ENCODE results near the gene CDC42SE2. TPM values are rescaled to one million over a fixed set of nuclear protein-coding genes. Genes with fewer than 3 reads are reported as not detected.

CDC42SE2 gene
- total RNA-seq, 1 donor from 2014 or later = 27.8 TPM

DNA sequence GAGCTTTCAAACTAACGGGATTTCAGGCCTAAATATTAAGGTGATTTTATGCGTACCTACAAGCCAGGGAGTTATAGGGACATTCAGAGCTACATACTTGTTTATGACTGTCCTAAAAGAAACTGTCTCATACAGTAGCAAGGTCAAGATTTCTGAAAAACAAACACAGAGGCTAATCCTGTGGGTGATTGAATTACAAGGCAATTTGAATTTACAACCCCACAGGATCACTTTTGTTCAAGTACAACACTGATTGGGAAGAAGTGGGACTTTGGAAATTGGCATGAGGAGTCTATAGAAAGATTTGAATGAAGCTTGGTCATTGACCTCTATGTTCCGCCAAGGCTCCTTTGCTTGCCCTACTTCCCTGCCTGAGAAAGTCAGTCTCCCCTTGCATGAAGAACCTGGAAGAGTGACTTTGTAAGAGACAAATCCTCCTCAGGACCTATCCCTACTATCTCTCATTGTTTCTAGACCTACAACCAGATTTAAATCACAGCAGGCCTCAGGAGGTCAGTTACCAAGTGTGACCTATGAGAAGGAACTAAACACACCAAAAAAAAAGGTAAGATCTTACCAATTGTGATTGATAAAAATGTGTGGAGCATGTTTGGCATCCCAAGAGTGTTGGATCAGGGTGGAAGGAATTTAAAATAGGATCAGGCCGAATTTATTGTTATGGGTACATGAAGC, 38.4 kb upstream of the CDC42SE2 start:
- TF ChIP-seq, protein P1, sequence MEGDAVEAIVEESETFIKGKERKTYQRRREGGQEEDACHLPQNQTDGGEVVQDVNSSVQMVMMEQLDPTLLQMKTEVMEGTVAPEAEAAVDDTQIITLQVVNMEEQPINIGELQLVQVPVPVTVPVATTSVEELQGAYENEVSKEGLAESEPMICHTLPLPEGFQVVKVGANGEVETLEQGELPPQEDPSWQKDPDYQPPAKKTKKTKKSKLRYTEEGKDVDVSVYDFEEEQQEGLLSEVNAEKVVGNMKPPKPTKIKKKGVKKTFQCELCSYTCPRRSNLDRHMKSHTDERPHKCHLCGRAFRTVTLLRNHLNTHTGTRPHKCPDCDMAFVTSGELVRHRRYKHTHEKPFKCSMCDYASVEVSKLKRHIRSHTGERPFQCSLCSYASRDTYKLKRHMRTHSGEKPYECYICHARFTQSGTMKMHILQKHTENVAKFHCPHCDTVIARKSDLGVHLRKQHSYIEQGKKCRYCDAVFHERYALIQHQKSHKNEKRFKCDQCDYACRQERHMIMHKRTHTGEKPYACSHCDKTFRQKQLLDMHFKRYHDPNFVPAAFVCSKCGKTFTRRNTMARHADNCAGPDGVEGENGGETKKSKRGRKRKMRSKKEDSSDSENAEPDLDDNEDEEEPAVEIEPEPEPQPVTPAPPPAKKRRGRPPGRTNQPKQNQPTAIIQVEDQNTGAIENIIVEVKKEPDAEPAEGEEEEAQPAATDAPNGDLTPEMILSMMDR (conservative IDR thresholded peaks at IDR 0.05) = no peak
- no peak for DNase-seq (ENCODE audit: extremely low spot score, unreplicated experiment)
- Mint-ChIP-seq H3K4me1 (ENCODE audit: unreplicated experiment) (no peaks in the 10 kb centered on the region), H3K4me3 (no peak overlapping the region), H3K27ac (no peak overlapping the region), H3K27me3 (no peaks in the 10 kb centered on the region), H3K9me3 (no peaks in the 10 kb centered on the region), H3K36me3 (no peaks in the 10 kb centered on the region)

DNA sequence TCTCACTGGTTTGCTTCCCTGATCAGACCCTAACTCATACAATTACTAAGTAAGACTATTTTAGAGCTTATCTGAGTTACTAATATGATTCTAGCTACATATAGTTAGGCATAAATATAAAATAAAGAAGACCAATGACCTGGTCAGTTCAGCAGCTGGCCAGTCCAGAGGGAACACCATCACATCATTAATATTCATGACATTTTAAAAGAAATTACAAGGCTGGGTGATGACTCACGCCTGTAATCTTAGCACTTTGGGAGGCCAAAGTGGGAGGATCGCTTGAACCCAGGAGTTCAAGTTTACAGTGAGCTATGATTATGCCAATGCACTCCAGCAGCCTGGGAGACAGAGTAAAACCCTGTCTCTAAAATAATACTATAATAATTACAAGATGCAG, 37.0 kb upstream of the CDC42SE2 start:
- Mint-ChIP-seq H3K4me1 (ENCODE audit: unreplicated experiment) (no peaks in the 10 kb centered on the region), H3K27ac (no peak overlapping the region), H3K4me3 (no peak overlapping the region), H3K27me3 (no peaks in the 10 kb centered on the region), H3K36me3 (no peaks in the 10 kb centered on the region), H3K9me3 (no peaks in the 10 kb centered on the region)
- TF ChIP-seq, protein P1 (conservative IDR thresholded peaks at IDR 0.05) = no peak
- DNase-seq (ENCODE audit: extremely low spot score, unreplicated experiment) = no peak

DNA sequence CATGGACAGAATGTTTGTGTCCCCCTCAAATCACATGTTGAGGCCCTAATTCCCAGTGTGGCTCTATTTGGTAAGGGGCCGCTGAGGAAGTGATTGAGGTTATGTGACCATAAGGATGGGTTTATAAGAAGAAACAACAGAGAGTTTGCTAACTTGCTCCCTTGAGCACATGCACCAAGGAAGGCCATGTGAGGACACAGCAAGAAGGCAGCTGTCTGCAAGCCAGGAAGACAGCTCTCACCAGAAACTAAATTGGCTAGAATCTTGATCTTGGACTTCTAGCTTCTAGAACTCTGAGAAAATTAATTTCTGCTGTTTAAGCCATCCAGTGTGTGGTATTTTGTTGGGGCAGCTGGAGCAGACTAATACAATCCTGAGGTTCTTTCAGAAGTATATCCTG, 35.2 kb upstream of the CDC42SE2 start:
- H3K27me3 Mint-ChIP-seq = no peaks in the 10 kb centered on the region
- TF ChIP-seq, protein P1 (conservative IDR thresholded peaks at IDR 0.05) = no peak
- H3K9me3 Mint-ChIP-seq = no peaks in the 10 kb centered on the region
- no peaks in the 10 kb centered on the region for H3K36me3 Mint-ChIP-seq
- no peak overlapping the region for H3K27ac Mint-ChIP-seq
- no peaks in the 10 kb centered on the region for H3K4me1 Mint-ChIP-seq (ENCODE audit: unreplicated experiment)
- no peak for DNase-seq (ENCODE audit: extremely low spot score, unreplicated experiment)
- H3K4me3 Mint-ChIP-seq = no peak overlapping the region

DNA sequence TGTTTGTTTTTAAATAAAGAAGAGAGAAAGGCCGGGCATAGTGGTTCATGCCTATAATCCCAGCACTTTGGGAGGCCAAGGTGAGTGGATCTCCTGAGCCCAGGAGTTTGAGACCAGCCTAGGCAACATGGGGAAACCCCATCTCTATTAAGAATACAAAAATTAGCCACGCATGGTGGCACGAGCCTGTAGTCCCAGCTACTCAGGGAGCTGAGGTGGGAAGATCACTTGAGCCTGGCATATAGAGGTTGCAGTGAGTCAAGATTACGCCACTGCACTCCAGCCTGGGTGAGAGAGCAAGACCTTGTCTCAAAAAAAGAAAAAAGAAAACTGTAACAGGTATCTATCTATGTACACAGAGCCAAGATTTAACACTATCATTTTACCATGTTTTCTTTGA, 34.2 kb upstream of the CDC42SE2 start:
- Mint-ChIP-seq H3K9me3 (no peaks in the 10 kb centered on the region), H3K4me3 (no peak overlapping the region), H3K4me1 (ENCODE audit: unreplicated experiment) (no peaks in the 10 kb centered on the region), H3K27me3 (no peaks in the 10 kb centered on the region), H3K36me3 (no peaks in the 10 kb centered on the region), H3K27ac (no peak overlapping the region)
- DNase-seq (ENCODE audit: extremely low spot score, unreplicated experiment) = no peak
- TF ChIP-seq, protein P1 (conservative IDR thresholded peaks at IDR 0.05) = no peak

DNA sequence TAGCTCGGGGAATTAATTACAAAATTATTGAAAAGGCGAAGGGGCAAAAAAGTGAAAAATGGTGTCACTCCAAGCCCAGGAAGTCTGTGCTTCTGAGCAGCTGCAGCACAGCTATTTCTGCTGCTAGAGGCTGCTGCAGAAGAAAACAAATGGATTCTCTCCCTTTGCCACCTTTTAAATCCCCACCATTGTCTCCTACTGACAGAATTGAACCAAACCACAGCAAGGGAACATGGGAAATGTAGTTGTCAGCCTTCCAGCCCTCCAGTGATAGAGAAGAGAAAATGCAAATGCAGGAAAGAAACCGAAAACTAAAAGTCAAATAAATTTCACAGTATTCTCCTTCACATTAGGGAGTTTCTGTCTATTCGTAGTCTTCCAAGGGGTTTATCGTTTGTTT, 33.4 kb upstream of the CDC42SE2 start:
- no peaks in the 10 kb centered on the region for H3K27me3 Mint-ChIP-seq
- H3K36me3 Mint-ChIP-seq = no peaks in the 10 kb centered on the region
- no peak overlapping the region for H3K4me3 Mint-ChIP-seq
- no peaks in the 10 kb centered on the region for H3K4me1 Mint-ChIP-seq (ENCODE audit: unreplicated experiment)
- no peaks in the 10 kb centered on the region for H3K9me3 Mint-ChIP-seq
- TF ChIP-seq, protein P1 (conservative IDR thresholded peaks at IDR 0.05) = no peak
- no peak overlapping the region for H3K27ac Mint-ChIP-seq
- DNase-seq (ENCODE audit: extremely low spot score, unreplicated experiment) = no peak

All from type B pancreatic cell (in vitro differentiated cells).